ENCODE measurements around the gene NAV3. TPM values are rescaled to one million over a fixed set of nuclear protein-coding genes. Genes with fewer than 3 reads are reported as not detected.

Gene NAV3
- total and polyA plus RNA-seq, 4 donors: 1.6 to 12.5 (median 5.6) TPM

GRCh38 chr12:78118036-78118435, 287.3 kb downstream of the NAV3 start:
- H3K27me3 ChIP-seq (ENCODE audit: control insufficient read depth in 3 of 3, insufficient read depth in 3 of 3, low read length in 2 of 3): no peaks in the 10 kb centered on the region
- ATAC-seq (ENCODE audit: insufficient read depth, low FRiP score) (no peak), DNase-seq (no peak)
- TF ChIP-seq, protein P1, sequence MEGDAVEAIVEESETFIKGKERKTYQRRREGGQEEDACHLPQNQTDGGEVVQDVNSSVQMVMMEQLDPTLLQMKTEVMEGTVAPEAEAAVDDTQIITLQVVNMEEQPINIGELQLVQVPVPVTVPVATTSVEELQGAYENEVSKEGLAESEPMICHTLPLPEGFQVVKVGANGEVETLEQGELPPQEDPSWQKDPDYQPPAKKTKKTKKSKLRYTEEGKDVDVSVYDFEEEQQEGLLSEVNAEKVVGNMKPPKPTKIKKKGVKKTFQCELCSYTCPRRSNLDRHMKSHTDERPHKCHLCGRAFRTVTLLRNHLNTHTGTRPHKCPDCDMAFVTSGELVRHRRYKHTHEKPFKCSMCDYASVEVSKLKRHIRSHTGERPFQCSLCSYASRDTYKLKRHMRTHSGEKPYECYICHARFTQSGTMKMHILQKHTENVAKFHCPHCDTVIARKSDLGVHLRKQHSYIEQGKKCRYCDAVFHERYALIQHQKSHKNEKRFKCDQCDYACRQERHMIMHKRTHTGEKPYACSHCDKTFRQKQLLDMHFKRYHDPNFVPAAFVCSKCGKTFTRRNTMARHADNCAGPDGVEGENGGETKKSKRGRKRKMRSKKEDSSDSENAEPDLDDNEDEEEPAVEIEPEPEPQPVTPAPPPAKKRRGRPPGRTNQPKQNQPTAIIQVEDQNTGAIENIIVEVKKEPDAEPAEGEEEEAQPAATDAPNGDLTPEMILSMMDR (IDR thresholded peaks at IDR 0.05; ENCODE audit: control extremely low read depth, extremely low read depth): no peak
- H3K4me1 ChIP-seq (ENCODE audit: control insufficient read depth in 5 of 5, insufficient read depth in 5 of 5, low read length in 5 of 5): no peaks in the 10 kb centered on the region
- H3K9me3 ChIP-seq (ENCODE audit: control insufficient read depth in 4 of 4, insufficient read depth in 3 of 4, low read length in 3 of 4): peaks cover 0 to 5% (median 2%) of the 10 kb centered on the region in 4 donors
- H3K9ac ChIP-seq (ENCODE audit: insufficient read depth in 1 of 2, low read length in 2 of 2): no peak overlapping the region
- H3K4me3 ChIP-seq: no peak overlapping the region
- H3K36me3 ChIP-seq (ENCODE audit: control insufficient read depth in 4 of 4, insufficient read depth in 4 of 4, low read length in 4 of 4): peaks cover 0 to 4% (median 0%) of the 10 kb centered on the region in 4 donors
- WGBS, 2 donors: 71 to 77% methylated on average over 6 of the region's 6 CpGs
- H3K27ac ChIP-seq (ENCODE audit: low read depth in 1 of 2, low read length in 1 of 2): no peak overlapping the region

DNA sequence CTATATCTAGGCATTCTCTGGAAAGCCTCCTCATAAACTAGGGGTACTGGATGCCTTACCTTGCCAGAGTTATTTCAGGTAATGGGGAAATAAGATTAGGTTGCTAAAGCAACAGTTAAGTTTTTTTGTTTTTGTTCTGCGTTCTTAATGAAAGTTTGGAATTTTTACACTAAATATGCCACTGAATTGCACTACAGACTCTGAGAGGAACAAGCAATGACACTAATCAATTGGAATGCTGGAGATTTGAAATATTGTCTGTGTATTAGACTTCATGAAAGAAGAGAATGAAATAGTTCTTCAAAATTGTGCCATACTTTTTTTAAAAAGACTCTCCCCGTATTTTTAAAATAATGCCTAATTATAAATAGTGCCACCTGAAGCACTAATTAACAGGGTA, 287.8 kb downstream of the NAV3 start:
- TF ChIP-seq, protein P1 (IDR thresholded peaks at IDR 0.05; ENCODE audit: control extremely low read depth, extremely low read depth): no peak
- H3K4me1 ChIP-seq (ENCODE audit: control insufficient read depth in 5 of 5, insufficient read depth in 5 of 5, low read length in 5 of 5): no peaks in the 10 kb centered on the region
- H3K27me3 ChIP-seq (ENCODE audit: control insufficient read depth in 3 of 3, insufficient read depth in 3 of 3, low read length in 2 of 3): no peaks in the 10 kb centered on the region
- no peak overlapping the region for H3K27ac ChIP-seq (ENCODE audit: low read depth in 1 of 2, low read length in 1 of 2)
- DNase-seq (no peak), ATAC-seq (ENCODE audit: insufficient read depth, low FRiP score) (no peak)
- no peak overlapping the region for H3K4me3 ChIP-seq
- H3K36me3 ChIP-seq (ENCODE audit: control insufficient read depth in 4 of 4, insufficient read depth in 4 of 4, low read length in 4 of 4): peaks cover 0 to 4% (median 0%) of the 10 kb centered on the region in 4 donors
- H3K9me3 ChIP-seq (ENCODE audit: control insufficient read depth in 4 of 4, insufficient read depth in 3 of 4, low read length in 3 of 4): peaks cover 0 to under 1% (median 0%) of the 10 kb centered on the region in 4 donors
- H3K9ac ChIP-seq (ENCODE audit: insufficient read depth in 1 of 2, low read length in 2 of 2): no peak overlapping the region
- WGBS, 2 donors: 87 to 92% methylated on average over 2 of the region's 2 CpGs

DNA sequence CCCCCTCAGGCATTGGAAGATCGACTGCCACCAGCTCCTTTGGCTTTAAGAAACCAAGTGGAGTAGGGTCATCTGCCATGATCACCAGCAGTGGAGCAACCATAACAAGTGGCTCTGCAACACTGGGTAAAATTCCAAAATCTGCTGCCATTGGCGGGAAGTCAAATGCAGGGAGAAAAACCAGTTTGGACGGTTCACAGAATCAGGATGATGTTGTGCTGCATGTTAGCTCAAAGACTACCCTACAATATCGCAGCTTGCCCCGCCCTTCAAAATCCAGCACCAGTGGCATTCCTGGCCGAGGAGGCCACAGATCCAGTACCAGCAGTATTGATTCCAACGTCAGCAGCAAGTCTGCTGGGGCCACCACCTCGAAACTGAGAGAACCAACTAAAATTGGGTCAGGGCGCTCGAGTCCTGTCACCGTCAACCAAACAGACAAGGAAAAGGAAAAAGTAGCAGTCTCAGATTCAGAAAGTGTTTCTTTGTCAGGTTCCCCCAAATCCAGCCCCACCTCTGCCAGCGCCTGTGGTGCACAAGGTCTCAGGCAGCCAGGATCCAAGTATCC, 288.7 kb downstream of the NAV3 start:
- Histone ChIP-seq H3K9ac (ENCODE audit: insufficient read depth in 1 of 2, low read length in 2 of 2) (no peak overlapping the region), H3K9me3 (ENCODE audit: control insufficient read depth in 4 of 4, insufficient read depth in 3 of 4, low read length in 3 of 4) (no peaks in the 10 kb centered on the region), H3K27me3 (ENCODE audit: control insufficient read depth in 3 of 3, insufficient read depth in 3 of 3, low read length in 2 of 3) (no peaks in the 10 kb centered on the region), H3K36me3 (ENCODE audit: control insufficient read depth in 4 of 4, insufficient read depth in 4 of 4, low read length in 4 of 4) (peaks cover 0 to 4% (median 0%) of the 10 kb centered on the region in 4 donors), H3K27ac (ENCODE audit: low read depth in 1 of 2, low read length in 1 of 2) (no peak overlapping the region), H3K4me1 (ENCODE audit: control insufficient read depth in 5 of 5, insufficient read depth in 5 of 5, low read length in 5 of 5) (no peaks in the 10 kb centered on the region), H3K4me3 (no peak overlapping the region)
- TF ChIP-seq, protein P1 (IDR thresholded peaks at IDR 0.05; ENCODE audit: control extremely low read depth, extremely low read depth): no peak
- WGBS, 2 donors: 85 to 95% methylated on average over 12 of the region's 12 CpGs
- DNase-seq (no peak), ATAC-seq (ENCODE audit: insufficient read depth, low FRiP score) (no peak)

- TF ChIP-seq, protein P1 (IDR thresholded peaks at IDR 0.05; ENCODE audit: control extremely low read depth, extremely low read depth): no peak
- no peak overlapping the region for H3K9ac ChIP-seq (ENCODE audit: insufficient read depth in 1 of 2, low read length in 2 of 2)
- DNase-seq (no peak), ATAC-seq (ENCODE audit: insufficient read depth, low FRiP score) (no peak)
- no peaks in the 10 kb centered on the region for H3K4me1 ChIP-seq (ENCODE audit: control insufficient read depth in 5 of 5, insufficient read depth in 5 of 5, low read length in 5 of 5)
- peaks cover 0 to 4% (median 0%) of the 10 kb centered on the region in 4 donors for H3K36me3 ChIP-seq (ENCODE audit: control insufficient read depth in 4 of 4, insufficient read depth in 4 of 4, low read length in 4 of 4)
- H3K9me3 ChIP-seq (ENCODE audit: control insufficient read depth in 4 of 4, insufficient read depth in 3 of 4, low read length in 3 of 4): no peaks in the 10 kb centered on the region
- H3K4me3 ChIP-seq: no peak overlapping the region
- H3K27me3 ChIP-seq (ENCODE audit: control insufficient read depth in 3 of 3, insufficient read depth in 3 of 3, low read length in 2 of 3): no peaks in the 10 kb centered on the region
- no peak overlapping the region for H3K27ac ChIP-seq (ENCODE audit: low read depth in 1 of 2, low read length in 1 of 2)
These were observed 289.6 kb downstream of the NAV3 start for GRCh38 chr12:78120306-78120705.

Data from lung (tissue), 12 donors.